DMS79 (cell line): Measurements from ENCODE around the gene JAG2.

Experiments used
- DNase-seq: peaks from one replicate; lab custom pipeline; 2025; lab: John Stamatoyannopoulos, UW

The JAG2 gene

DNA sequence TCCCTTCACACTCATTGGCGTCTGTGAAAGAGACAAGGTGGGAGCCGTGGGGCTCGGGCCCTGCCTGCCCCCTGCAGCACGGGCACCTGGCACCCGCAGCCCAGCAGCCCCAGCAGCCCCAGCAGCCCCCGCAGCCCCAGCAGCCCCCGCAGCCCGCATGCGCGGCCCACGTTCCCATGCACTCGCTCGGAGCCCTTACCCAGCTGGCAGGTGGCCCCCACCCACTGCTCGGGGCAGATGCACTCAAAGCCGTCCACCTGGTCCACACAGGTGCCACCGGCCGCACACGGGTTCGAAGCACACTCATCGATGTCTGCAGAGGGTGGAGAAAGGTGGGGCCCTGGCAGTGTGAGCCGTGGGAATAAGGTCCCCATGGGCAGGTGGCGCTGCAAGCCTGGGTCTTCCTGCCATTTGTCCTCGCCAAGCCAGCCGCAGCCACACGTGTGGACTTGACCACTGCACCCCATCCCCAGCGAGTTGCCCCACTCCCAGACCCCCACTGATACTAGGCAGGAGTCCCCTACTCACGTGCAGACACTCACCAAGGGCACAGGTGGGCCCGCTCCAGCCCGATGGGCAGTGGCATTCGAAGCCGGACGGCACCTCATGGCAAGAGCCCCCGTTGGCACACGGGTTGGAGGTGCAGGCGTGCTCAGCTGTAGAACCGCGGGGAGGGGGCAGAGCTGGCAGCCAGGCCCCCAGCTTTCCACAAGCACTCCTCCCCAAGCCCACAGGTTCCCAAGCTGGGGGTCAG, 17.3 kb downstream of the JAG2 start:
- no peak for DNase-seq

- no peak for DNase-seq
Measured at GRCh38 chr14:105150368-105151083, 18.1 kb downstream of the JAG2 start.

DNA sequence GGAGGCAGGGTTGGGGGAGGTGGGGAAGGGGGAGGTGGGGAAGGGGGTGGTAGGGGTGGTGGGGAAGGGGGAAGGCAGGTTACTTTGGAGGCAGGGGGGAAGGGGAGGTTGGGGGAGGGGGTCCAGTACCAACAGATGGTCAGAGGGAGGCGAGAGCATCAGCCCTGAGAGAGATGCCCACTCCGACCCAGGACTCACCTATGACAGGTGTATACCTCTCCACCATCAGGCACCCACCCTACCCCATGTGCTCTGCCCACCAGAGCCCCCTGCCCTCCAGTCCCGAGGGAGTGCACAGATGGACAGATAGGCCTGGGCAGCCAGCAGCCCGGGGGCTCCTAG, 18.6 kb downstream of the JAG2 start:
- DNase-seq = no peak

GRCh38 chr14:105149146-105149781, 19.3 kb downstream of the JAG2 start:
- no peak for DNase-seq

- no peak for DNase-seq
Measured at GRCh38 chr14:105148604-105149145, 19.9 kb downstream of the JAG2 start.

DNA sequence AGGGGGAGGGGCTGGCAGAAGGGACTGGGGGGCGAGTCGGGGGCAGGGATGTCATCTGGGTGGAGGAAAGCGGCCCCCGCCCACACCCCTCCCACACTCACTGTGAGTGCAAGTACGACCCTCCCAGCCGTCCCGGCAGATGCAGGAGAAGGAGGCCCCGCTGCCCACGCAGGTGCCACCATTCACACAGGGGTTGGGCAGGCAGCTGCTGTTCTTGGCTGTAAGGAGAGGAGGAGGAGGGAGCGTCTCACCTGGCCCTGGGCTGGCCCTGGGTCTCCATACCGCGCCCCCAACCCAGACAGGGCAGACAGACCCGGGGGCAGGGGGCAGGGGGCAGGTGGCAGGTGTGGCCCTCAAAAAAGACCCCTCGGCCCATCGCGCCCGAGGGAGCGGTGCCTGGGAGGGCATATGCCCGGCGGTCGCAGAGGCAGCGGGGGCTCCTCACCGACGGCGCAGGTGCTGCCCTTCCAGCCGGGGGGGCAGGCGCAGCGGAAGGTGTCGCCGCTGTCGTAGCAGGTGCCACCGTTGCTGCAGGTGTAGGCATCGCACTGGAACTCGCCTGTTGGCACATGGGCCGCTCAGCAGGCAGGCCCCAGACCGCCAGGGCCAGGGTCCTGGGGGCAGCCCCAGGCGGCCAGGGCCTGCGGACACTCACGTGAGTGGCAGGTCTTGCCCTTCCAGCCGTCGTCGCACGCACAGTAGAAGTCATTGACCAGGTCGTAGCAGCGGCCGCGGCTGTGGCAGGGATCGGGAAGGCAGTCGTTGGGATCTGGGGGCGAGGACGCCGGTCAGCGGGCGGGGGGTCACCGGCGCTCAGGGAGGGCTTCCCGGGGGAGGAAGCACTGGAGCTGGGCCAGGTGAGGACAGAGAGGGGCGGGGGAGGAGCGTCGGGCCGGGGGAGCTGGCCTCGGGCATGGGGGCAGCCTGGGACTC, 20.6 kb downstream of the JAG2 start:
- no peak for DNase-seq

DNA sequence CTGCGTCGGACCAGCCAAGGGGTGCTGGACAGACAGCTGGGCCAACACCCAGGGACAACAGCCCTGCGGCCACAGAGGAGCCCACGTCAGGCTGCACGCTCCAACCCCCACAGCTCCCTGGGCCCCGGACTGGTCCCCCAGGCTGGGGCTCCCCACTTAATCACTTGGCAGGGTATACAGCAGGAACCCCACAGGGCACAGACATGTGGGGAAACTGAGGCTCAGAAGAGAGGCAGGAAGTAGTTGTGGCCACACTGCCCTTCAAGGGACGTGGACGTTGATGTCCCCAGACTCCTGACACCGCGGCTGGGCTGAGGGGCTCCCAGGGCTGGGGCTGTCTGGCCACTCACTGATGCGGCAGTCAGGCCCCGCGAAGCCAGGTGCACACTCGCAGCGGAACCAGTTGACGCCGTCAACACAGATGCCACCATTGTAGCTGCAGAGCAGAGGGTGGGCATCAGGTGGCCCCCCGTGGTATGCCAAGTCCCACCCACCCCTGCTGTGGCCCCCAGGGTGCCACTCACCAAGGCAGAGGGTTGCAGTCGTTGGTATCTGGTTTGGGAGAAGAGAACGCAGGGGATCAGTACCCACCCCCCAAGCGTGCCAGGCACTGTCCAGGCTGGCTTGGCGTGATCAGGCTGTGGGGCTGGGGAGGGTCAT, 21.5 kb downstream of the JAG2 start:
- no peak for DNase-seq

GRCh38 chr14:105146181-105146975, 22.2 kb downstream of the JAG2 start:
- DNase-seq = no peak

DNA sequence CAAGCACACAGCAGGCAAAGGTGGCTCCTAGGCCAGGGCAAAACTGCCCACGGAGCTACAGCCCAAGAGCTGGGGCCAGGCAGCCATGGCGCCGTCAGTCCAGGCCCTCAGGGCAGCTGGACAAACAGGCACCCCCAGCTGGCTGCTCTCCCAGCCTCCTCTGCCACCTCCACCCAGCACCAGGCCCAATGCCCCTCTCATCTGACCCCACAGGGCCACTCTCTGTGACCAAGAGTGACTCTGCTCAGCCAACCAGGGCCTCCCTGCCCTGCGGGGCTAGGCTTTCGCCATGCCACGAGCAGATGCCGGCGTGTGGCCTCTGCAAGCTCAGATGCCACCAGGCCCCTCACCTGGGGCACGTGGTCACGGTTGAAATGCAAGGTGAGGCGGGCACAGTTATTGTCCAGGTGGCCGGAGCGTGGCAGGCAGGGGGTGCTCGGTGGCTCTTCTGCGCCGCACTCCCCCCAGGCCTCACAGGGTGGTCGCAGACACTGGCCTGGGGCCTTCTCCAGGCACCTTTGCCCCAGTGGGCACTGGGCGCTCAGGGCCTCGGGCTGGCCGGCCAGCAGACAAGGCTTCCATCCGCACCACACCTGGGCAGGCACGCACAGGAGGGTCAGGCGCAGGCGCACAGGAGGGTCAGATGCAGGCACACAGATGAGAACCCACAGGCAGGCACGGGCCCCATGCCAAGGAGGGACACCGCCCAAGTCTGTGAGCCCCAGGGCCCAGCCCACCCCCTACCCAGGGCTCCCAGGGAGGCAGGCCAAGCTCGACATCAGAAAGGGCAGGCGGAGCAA, 23.0 kb downstream of the JAG2 start:
- DNase-seq = no peak

GRCh38 chr14:105144666-105145380, 23.8 kb downstream of the JAG2 start:
- no peak for DNase-seq

GRCh38 chr14:105144026-105144665, 24.4 kb downstream of the JAG2 start:
- DNase-seq = no peak

DNA sequence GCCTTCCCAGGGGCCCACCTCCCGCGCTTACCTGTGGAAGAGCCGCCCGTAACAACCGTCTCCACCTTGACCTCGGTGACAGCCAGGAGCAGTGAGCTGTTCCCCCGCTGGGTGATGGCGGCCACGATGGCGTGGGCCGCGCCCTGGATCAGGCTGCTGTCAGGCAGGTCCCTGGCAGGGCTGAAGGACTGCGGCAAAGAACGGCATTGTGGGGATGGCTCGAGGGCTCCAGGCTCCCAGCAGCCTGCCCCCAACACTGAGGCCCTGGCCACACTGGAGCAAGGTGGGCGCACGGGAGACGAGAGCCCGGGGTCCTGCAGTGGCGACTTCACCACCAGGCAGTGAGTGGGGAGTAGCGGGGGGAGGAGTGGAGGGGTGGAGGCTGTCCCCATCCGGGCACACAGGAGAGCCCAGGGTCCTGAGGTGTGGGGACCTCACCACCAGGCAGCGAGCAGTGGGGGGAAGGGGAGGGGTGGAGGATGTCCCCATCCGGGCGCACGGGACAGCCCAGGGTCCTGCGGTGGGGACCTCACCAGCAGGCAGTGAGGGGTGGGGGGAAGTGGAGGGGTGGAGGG, 25.0 kb downstream of the JAG2 start:
- DNase-seq = no peak

DNA sequence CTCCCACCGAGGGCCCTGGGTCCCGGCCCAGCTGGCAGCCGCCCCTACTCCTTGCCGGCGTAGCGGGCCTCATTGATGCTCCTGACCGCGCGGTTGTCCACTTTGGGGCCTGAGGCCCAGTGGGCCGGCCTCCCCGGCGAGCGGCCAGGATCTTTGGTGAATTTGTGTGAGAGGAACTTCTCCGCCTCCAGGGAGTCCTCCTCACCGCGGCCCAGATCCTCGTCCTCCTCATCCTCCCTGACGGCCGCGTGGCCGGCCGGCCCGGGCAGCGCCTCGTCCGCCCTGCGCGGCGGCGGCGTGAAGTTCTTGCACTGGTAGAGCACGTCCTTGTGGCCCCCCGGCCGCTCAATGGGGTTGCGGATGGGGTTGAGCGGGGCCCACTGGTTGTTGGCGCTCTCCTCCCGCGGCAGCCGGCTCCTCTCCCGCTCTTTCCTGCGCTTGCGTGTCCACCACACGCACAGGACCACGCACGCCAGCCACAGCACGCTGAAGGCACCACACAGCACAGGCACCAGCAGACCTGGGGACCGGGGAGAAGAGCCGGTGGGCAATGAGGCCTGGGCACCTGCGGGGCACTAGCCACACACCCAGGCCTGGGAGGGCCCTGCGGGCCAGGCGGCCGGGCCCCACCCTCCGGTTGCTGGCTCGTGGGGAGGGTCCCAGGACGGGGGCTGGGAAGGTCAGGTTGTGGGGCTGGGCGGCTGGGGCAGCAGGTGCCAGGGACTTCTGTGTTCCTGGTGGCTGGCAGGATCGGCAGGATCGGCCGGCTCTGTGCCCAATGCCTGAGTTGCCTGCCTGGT, 25.7 kb downstream of the JAG2 start:
- DNase-seq = no peak

GRCh38 chr14:105141486-105142281, 26.9 kb downstream of the JAG2 start:
- DNase-seq = no peak

DNA sequence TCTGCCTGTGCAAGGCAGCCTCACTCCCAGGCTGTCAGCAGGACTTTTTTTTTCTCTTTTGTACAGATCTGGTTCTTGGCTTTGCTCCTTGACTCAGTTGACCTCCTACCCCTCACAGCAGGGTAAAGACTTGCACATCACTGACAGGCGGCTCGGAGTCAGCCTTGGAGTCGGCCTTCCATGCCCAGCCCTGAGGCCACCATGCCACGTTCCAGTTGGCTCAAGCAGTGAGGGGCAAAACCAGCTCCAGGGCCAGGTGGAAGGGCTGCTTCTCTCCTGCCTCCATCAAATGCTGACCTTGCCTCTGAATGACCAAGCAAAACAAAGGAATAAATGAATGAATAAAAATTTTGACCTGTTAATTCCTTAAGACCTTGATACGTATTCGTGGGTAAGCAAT, 27.6 kb downstream of the JAG2 start:
- DNase-seq = no peak

DNA sequence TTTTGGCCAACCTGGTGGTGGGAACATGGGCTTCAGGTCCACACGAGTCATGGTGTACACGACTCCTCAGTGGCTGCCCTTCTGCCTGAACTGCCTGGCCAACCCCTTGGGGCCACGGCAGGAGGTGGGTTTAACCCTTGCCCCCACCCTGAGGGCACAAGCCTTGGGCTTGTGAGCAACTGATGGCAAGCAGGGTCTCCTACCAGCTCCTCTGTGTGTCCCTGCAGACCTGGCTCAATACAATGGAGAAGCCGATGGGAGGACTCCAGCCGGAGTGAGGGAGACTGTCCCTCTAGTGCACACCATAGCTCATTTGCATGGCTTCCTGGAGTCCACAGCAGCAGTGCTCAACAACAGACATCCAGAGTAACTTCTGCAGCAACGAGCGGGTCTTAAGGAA, 28.0 kb downstream of the JAG2 start:
- DNase-seq = no peak
